Measurements from ENCODE around the gene KCNMA1. TPM values are rescaled to one million over a fixed set of nuclear protein-coding genes. Genes with fewer than 3 reads are reported as not detected.

The KCNMA1 gene
- total RNA-seq, 2 donors from 2014 or later = 29.1 to 37.9 TPM

- 78% methylated on average over 7 of the region's 7 CpGs for WGBS
- intact Hi-C loops (cut with DNase I) = no loop called here
- no peaks in the 10 kb centered on the region for H3K27me3 ChIP-seq (replicated peaks; ENCODE audit: insufficient read depth)
- H3K4me3 ChIP-seq = no peak overlapping the region
- no peak for DNase-seq (ENCODE audit: low spot score)
- H3K36me3 ChIP-seq = no peaks in the 10 kb centered on the region
- no peak for TF ChIP-seq CTCF (IDR thresholded peaks at IDR 0.05)
- TF ChIP-seq POLR2AphosphoS5 (IDR thresholded peaks at IDR 0.05) = no peak
- no peak for TF ChIP-seq POLR2A (IDR thresholded peaks at IDR 0.05)
- H3K9me3 ChIP-seq = no peaks in the 10 kb centered on the region
- H3K27ac ChIP-seq = no peak overlapping the region
- no peaks in the 10 kb centered on the region for H3K4me1 ChIP-seq (replicated peaks)
Measured at GRCh38 chr10:77233466-77233865, 404.1 kb downstream of the KCNMA1 start.

- intact Hi-C loops (cut with DNase I) = no loop called here
- WGBS = 65% methylated on average over 3 of the region's 3 CpGs
- Histone ChIP-seq H3K36me3 (no peaks in the 10 kb centered on the region), H3K27ac (no peak overlapping the region), H3K4me3 (no peak overlapping the region), H3K4me1 (replicated peaks) (no peaks in the 10 kb centered on the region), H3K9me3 (no peaks in the 10 kb centered on the region), H3K27me3 (replicated peaks; ENCODE audit: insufficient read depth) (no peaks in the 10 kb centered on the region)
- no peak for TF ChIP-seq POLR2AphosphoS5 (IDR thresholded peaks at IDR 0.05)
- no peak for TF ChIP-seq POLR2A (IDR thresholded peaks at IDR 0.05)
- TF ChIP-seq CTCF (IDR thresholded peaks at IDR 0.05) = no peak
- DNase-seq (ENCODE audit: low spot score) = no peak
Measured at GRCh38 chr10:77231884-77232610, 405.6 kb downstream of the KCNMA1 start.

GRCh38 chr10:77231375-77231774 is 406.2 kb downstream of the KCNMA1 start:
- no peaks in the 10 kb centered on the region for H3K36me3 ChIP-seq
- no peaks in the 10 kb centered on the region for H3K9me3 ChIP-seq
- intact Hi-C loops (cut with DNase I) = no loop called here
- H3K27ac ChIP-seq = no peak overlapping the region
- 87% methylated on average over 3 of the region's 3 CpGs for WGBS
- DNase-seq (ENCODE audit: low spot score) = no peak
- no peak for TF ChIP-seq CTCF (IDR thresholded peaks at IDR 0.05)
- no peak for TF ChIP-seq POLR2A (IDR thresholded peaks at IDR 0.05)
- TF ChIP-seq POLR2AphosphoS5 (IDR thresholded peaks at IDR 0.05) = no peak
- no peaks in the 10 kb centered on the region for H3K4me1 ChIP-seq (replicated peaks)
- H3K4me3 ChIP-seq = no peak overlapping the region
- H3K27me3 ChIP-seq (replicated peaks; ENCODE audit: insufficient read depth) = no peaks in the 10 kb centered on the region

- TF ChIP-seq POLR2AphosphoS5 (IDR thresholded peaks at IDR 0.05) = no peak
- TF ChIP-seq CTCF (IDR thresholded peaks at IDR 0.05) = no peak
- TF ChIP-seq POLR2A (IDR thresholded peaks at IDR 0.05) = no peak
- WGBS = 87% methylated on average over 5 of the region's 5 CpGs
Measured at GRCh38 chr10:77230194-77230593, 407.4 kb downstream of the KCNMA1 start.

GRCh38 chr10:77229704-77230103 is 407.9 kb downstream of the KCNMA1 start:
- H3K4me1 ChIP-seq (replicated peaks) = no peaks in the 10 kb centered on the region
- no peaks in the 10 kb centered on the region for H3K27me3 ChIP-seq (replicated peaks; ENCODE audit: insufficient read depth)
- H3K36me3 ChIP-seq = no peaks in the 10 kb centered on the region
- DNase-seq (ENCODE audit: low spot score) = no peak
- TF ChIP-seq POLR2AphosphoS5 (IDR thresholded peaks at IDR 0.05) (no peak), CTCF (IDR thresholded peaks at IDR 0.05) (no peak), POLR2A (IDR thresholded peaks at IDR 0.05) (no peak)
- intact Hi-C loops (cut with DNase I) = no loop called here
- H3K9me3 ChIP-seq = no peaks in the 10 kb centered on the region
- no peak overlapping the region for H3K4me3 ChIP-seq
- 95% methylated on average over 3 of the region's 3 CpGs for WGBS
- H3K27ac ChIP-seq = no peak overlapping the region

More at GRCh38 chr10:77230194-77230593, 407.4 kb downstream of the KCNMA1 start:
- Histone ChIP-seq H3K36me3 (no peaks in the 10 kb centered on the region), H3K4me3 (no peak overlapping the region), H3K27me3 (replicated peaks; ENCODE audit: insufficient read depth) (no peaks in the 10 kb centered on the region), H3K4me1 (replicated peaks) (no peaks in the 10 kb centered on the region), H3K27ac (no peak overlapping the region), H3K9me3 (no peaks in the 10 kb centered on the region)
- DNase-seq (ENCODE audit: low spot score) = no peak
- intact Hi-C loops (cut with DNase I) = no loop called here
